Adrenal gland (tissue), 12 donors: Measurements from ENCODE around the gene STX4. TPM values are rescaled to one million over a fixed set of nuclear protein-coding genes. Genes with fewer than 3 reads are reported as not detected.
A peak's percentile ranks its signal among the peaks of the same experiment; 100 is the strongest.

Experiments
- DNase-seq, 7 donors: peaks; one replicate each; pipeline ENCODE4 v3.0.0-alpha.2; 2019 to 2020
- H3K27ac ChIP-seq, 5 donors: fragments of 200-600 bp; sonication (generic) in 4 of 5; 1 replicate in 3 of 5; 2 replicates in 2 of 5; pipeline versions ENCODE4 v1.5.1 to v1.8.0; 2016 to 2020; ENCODE audit warnings: mild to moderate bottlenecking in 1 of 5
- H3K27me3 ChIP-seq: fragments of 200-600 bp; 2 replicates; pipeline ENCODE4 v1.8.0; 2021
- H3K36me3 ChIP-seq, 2 donors: fragments of 200-600 bp; replicated peaks in 1 of 2; 1 replicate in 1 of 2; 2 replicates in 1 of 2; pipeline versions ENCODE4 v1.5.1 to v1.8.0; 2018 to 2022
- H3K4me1 ChIP-seq, 2 donors: fragments of 200-600 bp; replicated peaks in 1 of 2; 1 replicate in 1 of 2; 2 replicates in 1 of 2; pipeline versions ENCODE4 v1.5.1 to v1.8.0; 2018 to 2021
- H3K4me3 ChIP-seq, 4 donors: fragments of 200-600 bp; sonication (generic) in 3 of 4; one replicate each; pipeline ENCODE4 v1.5.1; 2016 to 2018
- H3K9me3 ChIP-seq, 3 donors: fragments of 200-600 bp; sonication (generic) in 1 of 3; replicated peaks in 1 of 3; 1 replicate in 2 of 3; 2 replicates in 1 of 3; pipeline versions ENCODE4 v1.5.1 to v1.8.0; 2016 to 2021
- POLR2A ChIP-seq, 2 donors: fragments of 450-650 bp; IDR thresholded peaks; one replicate each; pipeline ENCODE4 v1.6.1; 2017; ENCODE audit warnings: antibody characterized with exemption in 2 of 2, mild to moderate bottlenecking in 2 of 2, moderate library complexity in 1 of 2
- WGBS, 4 donors: extraction: QIAGEN DNeasy Blood & Tissue Kit in 2 of 4; methylation state at CpG; one replicate each; pipeline versions ENCODE4 v1.1.5 to v1.1.7; 2013 to 2017; 5-methylcytosine and 5-hydroxymethylcytosine counted together
- intact Hi-C, 2 donors: fragments of 100-400 bp; cut with DNase I; formaldehyde crosslinking; loops; one replicate each; pipeline versions ENCODE4 v1.14.1 to v1.15.0; 2022 to 2023
- polyA plus RNA-seq, 3 donors: library from polyadenylated mRNA; stranded (reverse); fragments of 200-250 nt in 2 of 3; fragments of 350-450 nt in 1 of 3; fragmentation: Illumina TruSeq in 1 of 3; extraction: RNeasy Lipid Tissue Mini Kit (QIAGEN cat#74804) in 1 of 3; gene quantifications; one replicate each; pipeline ENCODE4 v1.2.3, GENCODE V29; 2013 to 2014
- total RNA-seq, 9 donors: library from RNA; depleted of rRNA in 4 of 9; stranded (reverse); fragments of >200 nt in 4 of 9; fragments of 120-200 nt in 1 of 9; fragmentation: NEBNext Ultra II Directional in 1 of 9; extraction: Animal tissue kit (Norgen Biotek cat#: 25700) in 1 of 9; gene quantifications; one replicate each; pipeline versions ENCODE4 v1.1.0 to v1.2.4, GENCODE V29; 2013 to 2023
- TF ChIP-seq, protein P1 (sequence below), 6 experiments: fragments of 450-650 bp in 4 of 6; fragments of 200-600 bp in 2 of 6; sonication (generic) in 1 of 6; IDR thresholded peaks; 1 replicate in 5 of 6; 2 replicates in 1 of 6; pipeline versions ENCODE4 v1.5.1 to v1.8.0; 2016 to 2021; ENCODE audit warnings: antibody characterized with exemption in 6 of 6, mild to moderate bottlenecking in 2 of 6, moderate library complexity in 1 of 6
- donor health status: healthy with polysubstance abuse.
- donor health status: Bipolar disorder and iron deficiency.
- donor health status: DM: yes; HTN: yes; CAD: no.
- donor health status: DM: no; HTN: no; CAD: no.
- donor health status: DM: no; HTN: no; CAD: no.
- donor health status: DM: yes; HTN: yes; CAD: no.

Gene STX4
- total and polyA plus RNA-seq, 12 donors, result 25.0 to 225 (median 58.0) TPM

GRCh38 chr16:31025339-31025738, 8.0 kb upstream of the STX4 start:
- TF ChIP-seq, protein P1, sequence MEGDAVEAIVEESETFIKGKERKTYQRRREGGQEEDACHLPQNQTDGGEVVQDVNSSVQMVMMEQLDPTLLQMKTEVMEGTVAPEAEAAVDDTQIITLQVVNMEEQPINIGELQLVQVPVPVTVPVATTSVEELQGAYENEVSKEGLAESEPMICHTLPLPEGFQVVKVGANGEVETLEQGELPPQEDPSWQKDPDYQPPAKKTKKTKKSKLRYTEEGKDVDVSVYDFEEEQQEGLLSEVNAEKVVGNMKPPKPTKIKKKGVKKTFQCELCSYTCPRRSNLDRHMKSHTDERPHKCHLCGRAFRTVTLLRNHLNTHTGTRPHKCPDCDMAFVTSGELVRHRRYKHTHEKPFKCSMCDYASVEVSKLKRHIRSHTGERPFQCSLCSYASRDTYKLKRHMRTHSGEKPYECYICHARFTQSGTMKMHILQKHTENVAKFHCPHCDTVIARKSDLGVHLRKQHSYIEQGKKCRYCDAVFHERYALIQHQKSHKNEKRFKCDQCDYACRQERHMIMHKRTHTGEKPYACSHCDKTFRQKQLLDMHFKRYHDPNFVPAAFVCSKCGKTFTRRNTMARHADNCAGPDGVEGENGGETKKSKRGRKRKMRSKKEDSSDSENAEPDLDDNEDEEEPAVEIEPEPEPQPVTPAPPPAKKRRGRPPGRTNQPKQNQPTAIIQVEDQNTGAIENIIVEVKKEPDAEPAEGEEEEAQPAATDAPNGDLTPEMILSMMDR (IDR thresholded peaks at IDR 0.05), result no peak
- no peak for TF ChIP-seq POLR2A (IDR thresholded peaks at IDR 0.05)
- no peak overlapping the region for H3K4me3 ChIP-seq
- no peaks in the 10 kb centered on the region for H3K27me3 ChIP-seq
- peak in 1 of 7 donors; percentile 36 for DNase-seq
- no peaks in the 10 kb centered on the region for H3K36me3 ChIP-seq
- 35 to 52% (median 43%) methylated on average over 5 of the region's 5 CpGs for WGBS, 4 donors
- H3K9me3 ChIP-seq, result no peaks in the 10 kb centered on the region
- H3K27ac ChIP-seq, result peak overlapping the region in 2 of 5 donors; percentile 5 to 75
- H3K4me1 ChIP-seq, result peaks cover 7% of the 10 kb centered on the region in 2 donors
- intact Hi-C loops, result no loop called here

DNA sequence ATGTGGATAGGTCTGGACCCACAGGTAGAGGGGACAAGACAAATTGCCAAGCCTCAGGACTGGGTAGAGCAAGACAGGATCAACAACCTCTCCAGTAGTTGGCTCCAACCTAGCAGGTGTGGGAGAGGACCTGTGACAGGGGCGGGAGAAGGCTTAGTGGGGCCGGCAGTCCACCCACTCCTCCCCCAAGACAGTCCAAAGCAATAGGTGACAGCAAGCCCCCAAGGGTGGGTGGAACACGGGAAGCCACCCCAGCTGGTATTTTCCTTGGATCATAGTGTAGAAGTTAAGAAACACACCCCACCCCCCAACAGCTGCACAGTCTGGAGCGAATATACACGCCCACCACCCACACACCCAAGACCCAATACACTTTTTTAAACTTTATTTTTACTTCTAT, 4.1 kb upstream of the STX4 start:
- WGBS, 4 donors, result 75 to 85% (median 81%) methylated on average over 3 to 5 of the region's 5 CpGs
- Histone ChIP-seq H3K9me3 (no peaks in the 10 kb centered on the region), H3K27ac (no peak overlapping the region), H3K4me1 (peaks cover 8% of the 10 kb centered on the region in 2 donors), H3K27me3 (no peaks in the 10 kb centered on the region), H3K4me3 (no peak overlapping the region), H3K36me3 (no peaks in the 10 kb centered on the region)
- TF ChIP-seq POLR2A (IDR thresholded peaks at IDR 0.05), result no peak
- TF ChIP-seq, protein P1 (IDR thresholded peaks at IDR 0.05), result no peak
- no peak for DNase-seq
- intact Hi-C loops, result no loop called here

GRCh38 chr16:31031276-31031675, 2.1 kb upstream of the STX4 start:
- intact Hi-C loops, result no loop called here
- Histone ChIP-seq H3K27me3 (no peaks in the 10 kb centered on the region), H3K9me3 (no peaks in the 10 kb centered on the region), H3K4me3 (no peak overlapping the region), H3K36me3 (peaks cover 0 to 16% of the 10 kb centered on the region in 2 donors), H3K4me1 (peaks cover 5 to 8% of the 10 kb centered on the region in 2 donors), H3K27ac (peak overlapping the region in 1 of 5 donors; percentile 98)
- WGBS, 4 donors, result 76 to 94% (median 93%) methylated on average over 4 of the region's 4 CpGs
- DNase-seq, result no peak
- no peak for TF ChIP-seq POLR2A (IDR thresholded peaks at IDR 0.05)
- TF ChIP-seq, protein P1 (IDR thresholded peaks at IDR 0.05), result no peak

- Histone ChIP-seq H3K4me3 (peak overlapping the region; percentile 37 to 73 (median 70)), H3K27me3 (no peaks in the 10 kb centered on the region), H3K36me3 (peaks cover 0 to 34% of the 10 kb centered on the region in 2 donors), H3K9me3 (no peaks in the 10 kb centered on the region), H3K4me1 (peaks cover 5 to 8% of the 10 kb centered on the region in 2 donors), H3K27ac (peak overlapping the region; percentile 77 to 98 (median 80))
- WGBS, 4 donors, result 0 to 2% (median 1%) methylated on average over 27 to 47 of the region's 47 CpGs
- intact Hi-C loops, result no loop called here
- TF ChIP-seq, protein P1 (IDR thresholded peaks at IDR 0.05), result peak in 1 of 6 experiments; percentile 1
- peak in 1 of 2 donors; percentile 66 for TF ChIP-seq POLR2A (IDR thresholded peaks at IDR 0.05)
- peak; percentile 89 to 96 (median 94) for DNase-seq
Measured at GRCh38 chr16:31033709-31034492, 543 bp downstream of the STX4 start.
